ENCODE results near the gene AMPD3.

Gene AMPD3

DNA sequence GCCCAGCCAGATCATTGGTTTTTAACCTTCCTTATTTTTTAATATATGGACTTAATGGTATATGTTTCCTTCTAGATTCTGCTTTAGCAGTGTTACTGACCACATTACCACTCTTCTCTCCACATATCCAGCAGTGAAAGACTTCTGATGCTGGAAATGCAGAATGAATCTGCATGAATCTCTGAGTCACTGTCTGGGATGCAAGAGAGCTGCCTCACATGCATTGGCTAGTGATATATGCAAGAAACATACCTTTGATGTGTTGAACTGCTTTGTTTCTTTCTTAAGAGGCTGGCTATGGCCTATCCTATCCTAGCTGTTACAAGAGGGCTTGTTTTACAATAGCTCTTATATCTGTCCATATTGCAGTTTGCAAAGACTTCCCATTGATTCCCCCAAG, 16.6 kb upstream of the AMPD3 start:
- DNase-seq (ENCODE audit: low read depth), result no peak

DNA sequence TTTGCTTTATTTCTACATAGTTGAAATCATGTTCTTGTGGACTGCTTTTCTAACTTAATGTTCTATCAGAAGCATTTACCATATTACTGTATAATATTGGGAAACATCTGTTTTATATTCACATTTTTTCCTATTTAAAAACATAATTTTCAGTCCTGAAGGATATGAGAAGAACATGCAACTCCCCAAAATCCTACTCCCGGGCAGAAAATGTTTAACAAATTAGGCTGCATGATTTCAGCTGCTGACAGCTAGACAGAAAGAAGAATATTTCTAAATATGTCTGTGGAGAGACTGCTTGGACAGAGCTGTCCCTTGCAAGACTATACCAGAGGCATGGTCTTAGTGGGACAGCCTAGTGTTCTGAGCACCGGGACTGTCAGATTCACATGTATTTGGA, 15.7 kb upstream of the AMPD3 start:
- no peak for DNase-seq (ENCODE audit: low read depth)

DNA sequence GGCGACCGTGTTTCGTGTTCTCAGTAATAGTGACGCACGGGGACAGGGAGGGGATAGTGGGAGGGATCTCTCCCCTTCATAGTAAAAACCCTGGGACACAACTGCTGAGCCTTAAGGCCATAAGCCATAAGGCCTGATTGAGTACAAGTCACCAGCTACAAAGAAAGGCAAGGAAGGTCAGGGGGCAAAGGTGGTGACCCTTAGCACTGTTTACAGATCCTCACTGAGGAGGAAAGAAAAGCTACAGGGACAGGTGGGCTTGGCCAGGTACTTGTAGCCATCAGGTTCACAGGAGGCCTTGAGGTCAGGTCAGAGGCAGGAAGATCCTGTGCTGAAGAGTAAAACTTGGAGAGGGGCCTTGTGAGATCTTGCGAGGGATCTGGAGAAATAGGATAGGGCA, 15.1 kb upstream of the AMPD3 start:
- DNase-seq (ENCODE audit: low read depth), result no peak

DNA sequence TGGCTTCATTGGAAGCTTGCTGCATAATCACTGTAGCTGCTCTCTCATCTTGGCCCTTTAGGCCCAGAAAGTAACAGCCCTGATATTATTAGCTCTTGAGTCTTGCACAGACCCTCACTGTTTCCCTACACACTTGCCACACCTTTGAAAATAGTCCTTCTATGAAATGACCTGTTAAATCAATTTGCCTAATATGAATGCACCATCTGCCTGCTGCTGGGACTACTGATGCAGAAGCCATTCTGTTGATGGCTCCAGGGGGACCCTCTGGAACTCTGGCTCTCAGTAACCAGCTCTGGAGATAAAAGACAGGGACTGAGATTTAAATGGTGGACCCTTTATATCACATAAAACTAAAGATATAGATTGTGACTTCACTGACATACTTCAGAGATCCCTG, 14.7 kb upstream of the AMPD3 start:
- no peak for DNase-seq (ENCODE audit: low read depth)

DNA sequence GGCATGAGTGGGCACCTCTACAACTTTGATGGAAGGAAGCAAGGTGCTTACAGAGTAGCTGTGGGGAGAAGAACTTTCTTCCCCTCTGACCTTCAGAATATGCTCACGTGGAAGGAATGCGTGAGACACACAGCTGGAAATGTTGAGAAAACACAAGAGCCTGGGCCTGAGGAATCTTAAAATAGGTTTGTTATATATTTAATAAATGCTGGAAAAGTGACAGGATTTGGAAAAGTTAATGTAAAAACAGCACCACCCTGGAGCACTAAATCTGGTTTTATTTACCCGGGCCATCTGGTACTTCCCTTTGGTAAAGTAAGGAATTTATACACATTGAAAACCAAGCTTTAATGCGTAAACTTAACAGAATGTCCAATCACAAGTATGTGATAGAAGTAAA, 14.0 kb upstream of the AMPD3 start:
- no peak for DNase-seq (ENCODE audit: low read depth)

DNA sequence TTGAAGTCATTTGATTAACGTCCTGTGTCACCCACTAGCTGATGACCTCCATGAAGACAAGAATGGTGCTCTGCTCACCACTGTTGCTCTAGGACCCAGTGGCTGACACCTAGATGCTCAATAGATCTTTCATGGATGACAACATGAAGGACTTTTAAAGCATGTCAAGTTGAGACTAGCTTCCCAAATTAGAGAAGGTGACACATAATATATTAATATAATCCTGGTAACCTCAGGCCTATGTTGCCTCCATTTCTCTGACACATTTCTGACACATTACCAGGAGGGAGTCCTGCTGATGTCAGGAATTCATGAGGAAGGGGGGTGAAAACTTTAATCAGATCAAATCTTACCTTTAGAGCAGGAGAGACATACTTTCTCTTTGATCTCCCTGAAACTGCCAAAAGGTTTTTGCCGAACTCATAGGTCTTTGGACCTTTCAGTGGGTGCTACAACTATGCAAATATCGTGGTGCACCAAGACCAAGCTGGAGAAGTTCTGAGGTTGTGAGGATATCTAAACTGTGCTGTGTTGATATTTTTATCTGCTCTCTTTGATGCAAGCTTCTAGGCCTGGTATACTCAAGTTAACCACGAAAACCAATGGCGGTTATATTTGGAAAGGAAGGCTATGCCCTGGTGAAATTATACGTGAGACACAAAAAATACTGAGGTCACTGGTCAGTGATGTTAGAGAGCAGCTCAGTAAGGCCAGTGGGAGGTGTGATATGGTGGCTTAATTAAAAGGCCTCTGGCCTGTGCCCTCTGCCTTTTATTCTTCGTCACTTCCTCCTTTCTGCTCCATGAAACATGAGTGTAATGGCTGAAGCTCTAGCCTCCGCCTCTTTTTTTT, 13.2 kb upstream of the AMPD3 start:
- DNase-seq (ENCODE audit: low read depth), result no peak

DNA sequence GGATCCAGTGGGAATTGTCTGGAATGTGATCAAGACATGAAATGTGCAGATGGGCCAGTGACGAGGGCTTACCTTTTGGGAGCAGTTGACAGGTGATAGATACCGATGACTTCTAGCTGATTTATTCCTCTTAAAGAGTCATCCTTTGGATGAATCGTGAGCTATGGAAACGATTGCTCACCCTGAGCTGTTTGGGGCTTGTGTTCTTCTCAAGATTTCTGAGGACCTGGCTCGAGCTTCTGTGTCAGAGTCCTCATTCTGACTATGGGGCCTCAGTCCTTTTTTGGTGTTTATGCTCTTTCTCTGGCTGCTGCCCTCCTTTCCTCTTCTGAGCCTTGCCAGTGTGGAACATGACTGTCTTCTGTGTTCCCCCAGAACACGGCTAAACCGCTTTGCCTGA, 11.9 kb upstream of the AMPD3 start:
- DNase-seq (ENCODE audit: low read depth), result no peak

DNA sequence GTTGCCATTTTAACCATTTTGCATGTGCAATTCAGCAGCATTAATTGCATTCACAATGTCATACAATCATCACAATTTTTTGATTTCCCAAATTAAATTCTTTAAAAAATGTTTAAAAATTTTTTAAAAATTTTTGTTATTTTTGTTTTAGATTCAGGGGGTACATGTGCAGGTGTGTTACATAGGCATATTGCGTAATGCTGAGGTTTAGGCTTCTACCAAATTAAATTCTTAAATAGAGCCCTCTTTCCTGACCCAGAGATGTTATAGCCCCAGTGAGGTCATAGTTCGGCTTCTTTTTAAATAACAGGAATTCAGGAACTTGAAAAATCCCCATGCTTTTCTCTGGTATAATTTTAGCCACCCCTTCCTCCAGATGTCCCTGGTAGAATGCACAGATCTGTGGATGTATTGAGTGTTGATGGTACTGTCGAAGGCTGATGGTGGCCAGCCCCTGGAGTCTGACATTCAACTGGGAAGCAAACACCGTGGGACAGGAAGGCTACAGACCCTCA, 11.3 kb upstream of the AMPD3 start:
- DNase-seq (ENCODE audit: low read depth), result no peak

DNA sequence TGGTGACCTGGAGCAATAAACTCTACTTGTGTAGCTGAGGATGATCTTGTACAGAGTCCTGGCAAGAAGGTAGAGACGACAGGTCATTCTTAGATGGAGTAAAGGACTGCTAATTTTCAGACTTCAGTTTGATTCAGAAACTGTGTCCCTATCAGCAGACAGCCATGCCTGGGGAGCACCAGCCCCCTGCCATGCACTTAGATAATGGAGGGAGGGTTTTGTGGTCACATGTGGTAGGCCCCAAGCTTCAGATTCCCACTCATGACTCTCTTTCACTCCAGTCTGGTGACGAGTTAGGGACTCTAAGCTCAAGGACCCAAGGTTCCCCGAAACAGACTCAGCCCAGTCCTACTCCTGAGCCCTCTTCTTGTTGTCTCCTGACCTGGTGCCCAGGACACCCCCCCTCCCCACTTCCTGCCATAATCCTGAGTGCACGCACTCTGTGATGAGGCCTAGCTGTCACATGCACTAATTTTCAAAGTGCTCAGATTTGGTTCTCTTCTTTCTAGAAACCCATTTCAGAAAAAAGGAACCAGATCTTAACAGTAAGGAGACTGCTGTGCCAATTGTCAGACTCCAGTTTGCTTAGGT, 10.2 kb upstream of the AMPD3 start:
- DNase-seq (ENCODE audit: low read depth), result no peak

DNA sequence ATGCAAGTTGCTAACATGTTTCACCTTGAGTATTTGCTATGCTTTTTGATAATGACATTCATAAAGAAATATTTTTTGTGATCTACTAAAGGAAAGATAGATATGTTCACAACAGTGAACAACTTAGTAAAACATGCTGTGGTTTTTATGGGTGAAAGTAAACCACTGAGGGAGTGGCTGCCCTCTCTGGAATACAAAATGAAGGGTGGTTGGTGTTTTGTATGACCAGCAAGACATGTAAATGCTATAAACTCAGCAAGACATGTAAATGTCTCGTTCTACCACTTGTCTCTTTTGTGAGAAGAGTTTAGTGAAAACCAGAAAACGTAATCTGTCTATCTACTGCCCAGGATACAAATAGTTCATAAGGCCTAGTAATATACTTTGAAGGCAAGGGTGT, 7.6 kb upstream of the AMPD3 start:
- DNase-seq (ENCODE audit: low read depth), result no peak

DNA sequence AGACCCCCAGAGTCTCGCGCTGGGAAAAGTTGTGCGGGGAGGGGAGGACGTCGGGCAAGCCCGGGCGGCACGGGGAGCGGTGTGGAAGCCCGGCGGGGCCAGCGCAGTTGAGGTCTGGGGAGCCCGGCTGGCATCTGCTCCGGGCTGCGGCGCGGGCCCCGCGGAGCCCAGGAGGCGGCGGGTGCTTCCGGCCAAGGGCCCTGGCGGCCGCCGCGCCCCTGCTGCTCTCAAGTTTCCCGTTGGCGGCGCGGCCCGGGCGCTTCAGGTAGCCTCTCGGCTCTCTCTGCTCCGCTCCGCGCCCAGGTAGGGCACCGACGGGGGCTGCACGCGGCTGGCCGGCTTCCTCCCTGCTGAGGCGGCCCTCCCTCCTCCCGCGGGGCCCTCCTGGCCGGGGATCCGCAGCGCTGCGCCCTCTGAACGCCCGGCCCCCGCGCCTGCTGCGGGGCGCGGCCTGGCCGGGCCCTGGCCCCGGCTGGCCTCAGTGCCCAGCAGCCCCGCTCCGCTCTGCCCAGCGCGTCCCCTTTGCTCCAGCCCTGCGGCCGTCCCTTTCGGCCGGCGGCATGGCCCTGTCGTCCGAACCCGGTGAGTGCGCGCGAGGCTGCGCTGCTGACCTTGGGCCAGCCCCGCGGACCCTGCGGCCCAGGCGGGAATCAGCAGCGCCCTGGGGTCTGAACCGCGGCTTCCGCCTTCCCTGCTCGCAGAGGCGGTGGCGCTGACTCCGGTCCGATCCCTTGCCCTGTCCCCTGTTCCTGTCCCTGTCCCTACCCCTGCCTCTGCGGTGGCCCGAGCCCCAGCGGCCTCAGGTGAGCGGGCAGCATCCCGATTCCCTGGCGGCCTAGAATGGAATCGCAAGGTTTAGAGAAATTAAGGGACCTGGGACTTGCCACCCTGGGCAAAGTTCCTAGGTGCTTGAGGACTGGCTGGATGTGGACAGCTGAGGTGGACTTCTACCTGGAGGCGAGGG, 4.3 kb upstream of the AMPD3 start:
- no peak for DNase-seq (ENCODE audit: low read depth)

DNA sequence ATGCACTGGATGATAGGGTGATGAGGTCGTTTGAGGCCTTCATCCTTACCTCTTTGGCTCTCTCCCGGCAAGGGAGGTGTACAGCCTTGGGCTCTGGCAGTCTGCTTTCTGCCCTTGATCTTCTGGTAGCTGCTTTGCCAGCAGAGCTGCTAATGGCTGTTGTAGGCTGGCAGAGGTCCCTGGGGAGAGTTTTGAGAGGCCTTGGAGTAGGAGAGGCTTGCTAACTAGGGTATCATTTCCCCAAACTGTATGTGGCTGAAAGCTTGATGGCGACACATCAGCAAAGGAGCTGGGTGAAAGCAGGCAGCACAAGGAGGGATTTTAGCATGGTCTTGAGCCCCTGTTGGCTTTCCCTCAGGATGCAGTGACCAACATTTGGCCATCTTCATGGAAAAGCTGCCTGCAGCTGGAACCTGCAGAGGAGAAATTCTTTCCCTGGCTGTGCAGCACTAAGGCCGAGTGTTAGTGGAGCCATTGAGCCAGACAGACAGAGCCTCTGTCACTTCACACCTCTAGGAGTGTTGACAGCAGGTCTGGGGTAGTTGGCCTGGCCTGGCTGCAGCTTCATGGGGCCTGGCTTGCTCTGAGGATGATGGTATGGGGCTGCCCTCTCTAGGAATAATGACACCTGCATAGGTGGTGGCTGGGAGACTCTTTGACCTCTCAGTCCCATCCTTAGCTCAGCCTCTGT, 3.5 kb upstream of the AMPD3 start:
- no peak for DNase-seq (ENCODE audit: low read depth)

DNA sequence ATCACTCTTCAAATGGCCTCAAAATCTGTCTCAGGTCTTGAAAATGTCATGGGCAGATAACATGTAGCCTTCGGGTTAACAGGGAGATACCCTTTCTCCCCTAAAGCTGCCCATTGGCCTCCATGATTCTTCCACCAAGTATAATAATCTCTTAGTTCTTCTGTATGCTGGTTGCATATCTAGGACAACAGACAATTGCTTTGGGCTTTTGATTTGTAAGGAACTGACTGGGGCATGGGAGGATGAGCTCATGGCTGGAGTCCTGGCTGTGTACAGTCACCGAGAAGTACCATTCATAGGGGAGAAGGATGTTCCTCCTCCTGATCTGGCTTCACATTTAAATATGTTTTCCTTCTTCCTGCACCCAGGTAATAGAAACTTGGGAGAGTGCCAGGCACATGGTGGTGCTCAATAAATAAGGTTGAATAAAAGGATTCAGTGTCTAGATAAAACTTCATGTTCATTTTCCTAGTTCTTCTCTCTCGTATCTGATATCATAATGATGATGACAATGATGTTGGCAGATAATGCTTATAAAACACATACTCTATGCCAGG, 2.8 kb upstream of the AMPD3 start:
- DNase-seq (ENCODE audit: low read depth), result no peak

DNA sequence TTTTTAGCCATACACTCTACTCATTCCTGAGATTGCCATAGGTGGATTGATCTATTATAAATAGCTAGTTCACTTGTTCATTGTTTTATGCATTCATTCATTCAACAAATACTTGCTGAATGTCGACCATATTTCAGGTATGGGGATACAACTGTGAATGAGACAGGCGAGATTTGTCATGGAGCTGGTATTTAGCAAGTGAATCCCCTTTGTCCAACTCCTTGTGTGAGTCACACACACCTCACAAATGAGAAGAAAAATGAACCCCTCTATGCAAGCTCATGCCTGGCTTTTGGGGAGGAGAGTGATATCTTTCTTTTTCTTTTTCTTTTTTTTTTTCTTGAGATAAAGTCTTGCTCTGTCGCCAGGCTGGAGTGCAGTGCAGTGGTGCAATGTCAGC, 1.8 kb upstream of the AMPD3 start:
- DNase-seq (ENCODE audit: low read depth), result no peak

DNA sequence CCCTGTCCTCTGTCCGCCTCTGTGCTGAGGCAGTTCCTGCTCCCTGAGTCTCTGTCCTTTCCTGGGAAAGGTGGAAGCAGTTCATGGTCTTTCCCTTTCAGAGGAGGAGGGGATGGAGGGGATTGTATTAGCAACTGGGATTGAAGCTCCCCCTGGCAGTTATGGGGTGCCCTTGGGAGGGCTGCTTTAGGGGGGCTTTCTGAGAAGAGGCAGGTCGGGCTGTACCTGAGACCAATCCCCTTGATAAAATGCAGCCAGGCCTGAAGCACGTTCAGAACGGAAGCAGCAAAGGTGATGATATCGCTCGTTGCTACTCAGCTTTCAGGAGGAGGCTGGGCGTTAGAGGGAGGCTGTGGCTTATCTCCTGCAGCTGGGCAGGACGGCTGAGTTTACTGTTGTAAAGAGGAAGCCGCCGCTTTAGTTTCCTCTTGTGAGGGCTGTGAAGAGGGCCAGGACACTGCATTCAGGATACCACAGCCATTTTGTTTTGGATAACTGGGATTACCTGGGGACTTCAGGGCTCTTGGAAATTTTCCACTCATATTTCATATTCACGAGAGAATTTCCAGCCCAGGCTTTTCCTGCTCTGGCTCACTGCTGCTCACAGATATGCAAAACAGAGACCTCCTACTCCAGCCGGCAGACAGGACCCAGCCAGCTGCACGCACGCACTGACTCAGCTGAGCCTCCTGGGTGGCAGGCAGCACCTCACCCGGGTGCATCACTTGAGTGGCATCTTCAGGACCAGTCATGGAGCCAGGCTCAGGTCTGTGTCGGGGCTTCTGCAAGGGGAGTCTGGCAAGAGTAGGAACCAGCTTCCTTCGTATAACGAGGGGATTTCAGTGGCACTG, 798 bp downstream of the AMPD3 start:
- peak; percentile 54 for DNase-seq (ENCODE audit: low read depth)

DNA sequence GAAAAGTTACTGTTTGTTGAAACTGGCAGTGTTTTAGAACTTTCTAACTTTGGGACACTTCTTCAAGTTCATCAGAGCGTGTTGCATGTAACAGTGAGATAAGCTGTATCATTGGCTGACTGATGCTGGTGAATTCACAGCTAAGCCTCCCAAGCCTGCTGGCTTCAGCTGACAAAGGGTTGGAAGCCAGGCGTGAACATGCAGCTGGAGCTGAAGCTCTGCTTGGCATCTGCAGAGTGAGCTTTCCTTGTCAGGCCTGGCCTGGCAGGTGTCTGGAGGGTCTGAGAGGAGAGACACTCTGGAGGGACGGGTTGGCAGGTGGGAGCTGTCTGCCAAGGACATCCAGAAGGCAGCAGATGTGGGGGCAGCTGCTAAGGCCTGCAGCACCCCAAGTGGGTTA, 1.5 kb downstream of the AMPD3 start:
- no peak for DNase-seq (ENCODE audit: low read depth)

DNA sequence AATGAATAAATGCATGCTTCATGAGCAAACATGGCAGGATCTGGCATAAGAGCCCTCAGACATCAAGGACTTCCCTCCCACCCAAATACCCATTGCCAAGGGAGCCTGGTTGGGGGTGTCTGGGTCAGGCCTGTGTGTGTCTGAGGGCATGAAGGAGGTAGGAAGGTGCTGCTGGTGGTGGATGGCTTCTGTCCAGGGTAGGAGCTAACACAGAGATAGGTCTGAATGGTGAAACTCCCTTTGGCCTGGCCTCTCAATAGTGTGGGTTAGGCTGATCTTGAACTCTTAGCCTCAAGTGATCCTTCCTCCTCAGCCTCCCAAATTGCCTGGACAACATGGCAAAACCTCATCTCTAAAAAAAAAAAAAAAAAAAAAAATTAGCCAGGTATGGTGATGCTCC, 2.8 kb downstream of the AMPD3 start:
- no peak for DNase-seq (ENCODE audit: low read depth)

DNA sequence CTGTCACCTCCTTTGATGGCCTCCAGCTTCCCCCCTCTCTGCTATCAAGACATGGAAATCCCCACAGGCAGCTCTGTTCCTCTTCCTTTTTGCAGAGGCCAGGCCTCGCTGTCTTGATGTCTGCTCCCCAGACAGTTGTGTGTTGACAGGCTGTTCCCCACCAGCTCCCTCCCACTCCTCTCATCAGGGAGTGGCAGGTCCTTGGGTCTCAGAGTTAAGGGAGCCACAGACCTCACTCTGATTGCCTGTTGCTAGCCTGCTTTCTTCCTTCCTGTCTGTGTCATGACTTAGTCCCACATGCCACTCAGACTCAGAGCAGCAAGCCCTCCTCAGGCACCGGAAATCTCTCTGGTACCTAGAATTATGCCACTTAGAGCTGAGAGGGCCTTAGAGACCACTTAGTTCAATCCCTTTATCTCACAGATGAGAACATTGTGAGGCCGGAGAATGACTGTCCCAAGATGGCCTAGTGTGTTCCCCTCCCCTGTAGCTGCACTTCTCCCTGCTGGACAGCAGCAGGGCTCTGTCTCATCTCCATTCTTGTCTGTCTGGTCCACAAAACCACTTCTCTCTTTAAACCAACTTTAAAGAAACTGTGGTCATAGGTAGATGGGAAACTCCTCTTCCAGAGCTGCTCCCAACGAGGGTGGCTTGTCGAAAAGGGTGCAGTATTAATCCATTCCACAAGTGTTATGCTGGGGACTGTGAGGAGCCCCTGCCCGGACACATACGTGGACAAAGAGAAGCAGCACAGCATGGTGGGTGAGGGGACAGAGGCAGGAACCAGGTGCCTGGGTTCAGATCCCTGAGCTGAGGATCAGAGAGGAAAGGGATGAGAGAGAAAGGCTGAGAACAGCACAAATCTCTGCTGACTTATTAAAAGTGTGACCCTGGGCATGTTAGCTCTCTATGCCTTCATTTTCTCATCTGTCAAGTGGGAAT, 4.2 kb downstream of the AMPD3 start:
- no peak for DNase-seq (ENCODE audit: low read depth)

DNA sequence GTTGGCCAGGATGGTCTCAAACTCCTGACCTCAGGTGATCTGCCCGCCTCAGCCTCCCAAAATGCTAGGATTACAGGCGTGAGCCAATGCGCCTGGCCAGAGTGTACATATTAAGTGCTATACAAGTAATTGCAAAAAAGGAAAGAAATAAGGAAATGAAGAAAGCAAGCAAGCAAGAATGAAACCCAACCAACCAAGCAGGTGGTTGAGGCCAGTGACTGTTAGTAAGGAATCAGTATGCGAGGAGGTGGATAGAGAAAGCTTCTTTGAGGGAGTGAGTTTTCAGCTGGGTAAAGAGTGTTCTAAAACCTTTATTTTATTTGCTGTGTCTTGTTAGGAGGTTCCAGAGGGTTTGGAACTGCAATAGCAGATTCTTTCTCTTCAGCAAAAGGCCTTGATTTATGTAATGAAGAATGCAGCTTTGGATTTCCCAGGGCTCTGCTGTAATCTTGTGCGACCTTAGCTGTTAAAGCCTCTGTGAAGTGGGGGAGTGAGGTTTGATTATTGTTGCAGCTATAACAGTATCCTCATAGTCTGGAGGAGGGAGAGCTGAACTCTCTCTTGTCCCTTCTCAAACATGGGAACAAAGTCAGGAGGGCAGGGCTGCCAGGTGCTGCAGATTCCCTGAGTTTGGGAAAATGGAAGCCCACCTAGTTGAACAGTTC, 5.7 kb downstream of the AMPD3 start:
- DNase-seq (ENCODE audit: low read depth), result no peak

Data from non-pigmented ciliary epithelial cell (primary cell).